Stimulated activated naive CD4-positive, alpha-beta T cell treated with Interleukin-2 at 50 U/mL for 16 hours (primary cell): ENCODE results near the gene CCR1.
"Not testable (repeated sequence)": the region's sequence is repeated elsewhere in the genome, so short reads cannot be mapped to it uniquely, and the experiment has no call there.

ENCODE experiments used
- DNase-seq: peaks from one replicate; lab custom pipeline; 2025; lab: John Stamatoyannopoulos, UW

CCR1 gene

DNA sequence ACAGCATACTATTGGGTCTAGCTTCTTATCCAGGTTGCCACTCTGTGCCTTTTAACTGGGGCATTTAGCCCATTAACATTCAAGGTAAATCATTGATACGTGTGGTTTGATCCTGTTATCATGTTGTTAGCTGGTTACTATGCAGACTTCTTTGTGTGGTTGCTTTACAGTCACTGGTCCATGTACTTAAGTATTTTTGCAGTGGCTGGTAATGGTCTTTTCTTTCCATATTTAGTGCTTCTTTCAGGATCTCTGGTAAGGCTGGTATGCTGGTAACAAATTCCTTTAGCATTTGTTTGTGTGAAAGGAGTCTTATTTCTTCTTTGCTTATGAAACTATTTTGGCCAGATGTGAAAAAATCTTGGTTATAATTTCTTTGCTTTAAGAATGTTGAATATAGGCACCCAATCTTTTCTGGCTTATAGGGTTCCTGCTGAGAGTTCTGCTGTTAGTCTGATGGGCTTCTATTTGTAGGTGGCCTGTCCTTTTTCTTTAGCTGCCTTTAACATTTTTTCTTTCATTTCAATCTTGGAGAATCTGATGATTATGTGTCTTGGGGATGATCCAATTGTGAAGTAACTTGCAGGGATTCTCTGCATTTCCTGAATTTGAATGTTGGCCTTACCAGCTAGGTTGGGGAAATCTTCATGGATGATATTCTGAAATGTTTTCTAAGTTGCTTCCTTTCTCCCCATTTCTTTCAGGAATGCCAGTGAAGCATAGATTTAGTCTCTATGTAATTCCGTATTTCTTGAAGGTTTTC, 39.3 kb downstream of the CCR1 start:
- no peak for DNase-seq

DNA sequence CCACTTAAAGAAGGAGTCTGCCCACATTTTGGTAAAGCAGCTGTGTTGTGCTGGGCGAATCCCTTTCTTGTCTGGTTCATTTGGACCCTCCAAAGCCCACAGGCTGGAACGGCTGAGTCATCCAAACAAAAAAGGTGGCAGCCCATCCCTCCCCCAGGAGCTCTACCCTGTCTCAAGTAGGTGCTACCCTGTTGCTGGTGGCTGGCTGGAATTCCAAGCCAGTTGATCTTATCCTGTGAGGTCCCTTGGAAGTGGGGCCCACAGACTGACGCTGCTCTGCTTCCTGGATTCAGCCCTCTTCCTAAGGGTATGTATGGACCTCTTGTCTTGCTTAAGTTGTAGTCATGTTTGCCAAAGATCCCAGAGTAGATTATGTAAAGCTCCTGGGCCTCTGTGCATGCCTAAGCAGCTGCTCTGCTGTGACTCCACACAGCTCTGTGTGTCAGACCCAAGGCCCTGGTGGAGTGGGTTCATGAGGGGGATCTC, 44.5 kb downstream of the CCR1 start:
- DNase-seq: no peak

DNA sequence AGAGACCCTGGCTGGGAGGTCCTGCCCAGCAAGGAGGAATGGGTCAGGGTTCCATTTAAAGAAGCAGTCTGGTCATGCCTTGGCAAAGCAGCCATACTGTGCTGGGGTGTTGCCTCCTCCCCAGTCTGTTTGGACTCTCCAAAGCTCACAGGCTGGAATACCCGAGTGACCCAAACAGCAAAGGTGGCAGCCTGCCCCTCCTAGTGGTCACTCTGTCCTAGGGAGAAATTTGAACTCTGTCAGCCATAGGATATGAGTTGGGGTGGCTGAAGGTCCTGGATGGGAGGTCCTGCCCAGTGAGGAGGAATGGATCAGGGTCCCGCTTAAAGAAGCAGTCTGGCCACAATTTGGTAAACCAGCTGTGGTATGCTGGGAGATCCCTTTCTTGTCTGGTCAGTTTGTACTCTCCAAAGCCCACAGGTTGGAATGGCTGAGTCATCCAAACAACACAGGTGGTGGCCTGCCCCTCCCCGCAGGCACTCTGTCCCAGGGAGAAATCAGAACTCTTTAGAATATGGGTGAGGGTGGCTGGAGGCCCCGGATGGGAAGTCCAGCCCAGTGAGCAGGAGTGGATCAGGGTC, 45.0 kb downstream of the CCR1 start:
- no peak for DNase-seq

DNA sequence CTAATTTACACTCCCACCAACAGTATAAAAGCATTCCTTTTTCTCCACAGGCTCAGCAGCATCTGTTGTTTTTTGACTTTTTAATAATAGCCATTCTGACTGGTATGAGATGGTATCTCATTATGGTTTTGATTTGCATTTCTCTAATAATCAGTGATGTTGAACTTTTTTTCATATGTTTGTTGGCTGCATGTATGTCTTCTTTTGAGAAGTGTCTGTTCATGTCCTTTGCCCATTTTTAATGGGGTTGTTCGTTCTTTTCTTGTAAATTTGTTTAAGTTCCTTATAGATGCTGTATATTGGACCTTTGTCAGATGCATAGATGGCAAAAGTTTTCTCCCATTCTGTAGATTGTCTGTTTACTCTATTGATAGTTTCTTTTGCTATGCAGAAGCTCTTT, 50.4 kb downstream of the CCR1 start:
- not testable (repeated sequence) for DNase-seq

DNA sequence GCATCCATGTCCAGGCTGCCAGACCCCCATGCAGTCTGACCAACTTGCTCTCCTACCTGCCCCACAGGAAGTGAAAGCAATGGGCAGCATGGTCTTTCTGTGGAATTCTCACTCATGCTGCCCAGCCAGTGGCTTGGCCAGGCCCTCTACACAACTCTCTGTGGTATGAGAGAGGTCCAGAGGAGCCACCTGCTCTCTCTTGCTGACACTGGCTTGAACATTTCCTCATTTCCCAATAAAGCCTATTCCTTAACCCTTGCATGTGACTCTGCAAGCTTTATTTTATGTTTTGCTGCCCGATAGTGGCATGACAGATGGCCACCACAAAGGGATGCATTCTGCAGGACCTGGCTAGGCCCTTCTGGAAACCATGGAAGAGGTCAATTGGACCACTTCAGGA, 53.8 kb downstream of the CCR1 start:
- no peak for DNase-seq
